GM18498 (cell line): ENCODE measurements around the gene OR13C8.

Experiments
- ATAC-seq: cut with Tn5 transposase; IDR thresholded peaks from one replicate; pipeline ENCODE4 v1.9.1; 2021; ENCODE audit warnings: mild to moderate bottlenecking, moderate library complexity; ENCODE audit not compliant: unreplicated experiment

Gene OR13C8

DNA sequence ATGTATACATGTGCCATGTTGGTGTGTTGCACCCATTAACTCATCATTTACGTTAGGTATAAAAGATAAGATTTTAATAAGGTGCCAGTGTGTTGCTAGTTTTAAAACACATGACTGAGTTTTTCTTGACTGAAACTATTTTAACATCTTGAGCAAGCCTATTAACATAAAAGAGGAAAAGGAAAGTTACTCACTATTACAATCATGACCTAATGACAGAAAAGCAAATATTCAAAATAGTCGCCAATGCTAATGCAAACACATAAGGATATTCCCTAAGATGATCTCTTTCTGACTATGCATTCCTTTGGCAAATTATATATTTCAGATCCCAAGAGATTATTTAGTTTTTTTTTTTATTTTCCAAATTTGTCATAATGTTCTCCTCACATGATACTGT lies 42.2 kb downstream of the OR13C8 start:
- no peak for ATAC-seq

DNA sequence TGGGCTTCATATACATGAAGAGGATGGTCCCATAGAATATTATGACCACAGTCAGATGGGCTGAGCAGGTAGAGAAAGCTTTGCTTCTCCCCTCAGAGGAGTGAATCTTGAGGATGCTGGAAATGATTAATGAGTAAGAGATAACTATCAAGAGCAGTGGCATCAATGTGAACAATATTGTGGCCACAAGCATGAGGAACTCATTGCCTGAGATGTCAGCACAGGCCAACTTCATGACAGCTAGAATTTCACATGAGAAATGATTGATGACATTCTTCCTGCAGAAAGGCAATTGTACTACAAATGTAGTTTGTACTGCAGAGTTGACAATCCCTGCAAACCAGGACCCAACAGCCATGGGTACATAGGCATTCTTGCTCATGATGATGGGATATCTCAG lies 48.5 kb downstream of the OR13C8 start:
- no peak for ATAC-seq

DNA sequence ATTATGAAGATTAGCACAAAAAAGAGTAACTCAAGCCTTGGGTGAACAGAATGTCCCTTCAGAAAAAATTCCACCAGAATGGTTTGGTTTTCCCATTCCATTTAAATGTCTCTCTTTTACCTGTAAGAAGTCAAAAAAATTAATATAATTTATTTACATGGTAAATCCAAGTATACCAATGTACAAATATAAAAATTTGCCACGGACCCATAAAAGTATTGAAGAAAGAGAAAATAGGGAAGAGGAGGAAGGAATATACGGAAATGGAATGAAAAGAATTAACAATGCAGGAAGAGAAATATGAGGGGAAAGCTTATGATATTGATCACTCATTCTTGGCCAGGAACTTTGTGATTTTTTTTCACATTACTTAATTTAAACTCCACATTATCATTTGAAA lies 49.1 kb downstream of the OR13C8 start, which contains the start of gene OR13C9:
Gene OR13C9, minus strand, starts transcription at position 101 of the 400 bp plus-strand sequence. Its CDS starts 0 bp downstream, at position 101.
- ATAC-seq: no peak
